Activated CD8-positive, alpha-beta memory T cell treated with anti-CD3 and anti-CD28 coated beads for 24 hours (primary cell): ENCODE measurements around the gene HYAL3.
"Not testable (repeated sequence)": the region's sequence is repeated elsewhere in the genome, so short reads cannot be mapped to it uniquely, and the experiment has no call there.

Experiments
- DNase-seq: peaks from one replicate; pipeline ENCODE4 v3.0.0-alpha.2; 2020

Gene HYAL3

GRCh38 chr3:50312041-50312440, 12.8 kb upstream of the HYAL3 start:
- DNase-seq, result not testable (repeated sequence)

GRCh38 chr3:50304601-50305000, 5.4 kb upstream of the HYAL3 start:
- DNase-seq, result no peak

- DNase-seq, result no peak
Observed at GRCh38 chr3:50303013-50303815, 4.0 kb upstream of the HYAL3 start, which contains the start of gene HYAL1. HYAL1 (minus strand) TSS chr3:50303574; CDS start chr3:50302956, 618 bp downstream.

GRCh38 chr3:50302095-50303012, 3.1 kb upstream of the HYAL3 start:
- DNase-seq, result no peak

- DNase-seq, result no peak
Observed at GRCh38 chr3:50300681-50301254, 1.6 kb upstream of the HYAL3 start.

- no peak for DNase-seq
Observed at GRCh38 chr3:50299929-50300680, 900 bp upstream of the HYAL3 start.

- DNase-seq, result no peak
Observed at GRCh38 chr3:50299638-50299928, 378 bp upstream of the HYAL3 start.

GRCh38 chr3:50297896-50298725, 1.1 kb downstream of the HYAL3 start:
- no peak for DNase-seq

GRCh38 chr3:50297384-50297775, 1.8 kb downstream of the HYAL3 start:
- DNase-seq, result no peak

GRCh38 chr3:50296721-50297383, 2.4 kb downstream of the HYAL3 start:
- no peak for DNase-seq

- DNase-seq, result no peak
Observed at GRCh38 chr3:50295553-50296431, 3.4 kb downstream of the HYAL3 start.

GRCh38 chr3:50294492-50295403, 4.5 kb downstream of the HYAL3 start:
- DNase-seq, result no peak

GRCh38 chr3:50294089-50294488, 5.1 kb downstream of the HYAL3 start:
- DNase-seq, result no peak

- no peak for DNase-seq
Observed at GRCh38 chr3:50293079-50293801, 6.0 kb downstream of the HYAL3 start.

GRCh38 chr3:50292159-50293078, 6.8 kb downstream of the HYAL3 start, which contains the start of gene IFRD2:
IFRD2 (minus strand) TSS chr3:50292429; CDS start chr3:50292274, 155 bp downstream.
- peak; percentile 93 for DNase-seq

GRCh38 chr3:50290161-50290641, 9.0 kb downstream of the HYAL3 start:
- no peak for DNase-seq

- no peak for DNase-seq
Observed at GRCh38 chr3:50289130-50289529, 10.1 kb downstream of the HYAL3 start.
